DLD1 (cell line): Measurements from ENCODE around the gene BCL2L1.
"Not testable (repeated sequence)": the region's sequence is repeated elsewhere in the genome, so short reads cannot be mapped to it uniquely, and the experiment has no call there.

Source experiments
- in situ Hi-C: cut with HindIII; loops from 2 replicates; pipeline ENCODE4 v1.10.0; 2017; ENCODE audit warnings: low sequenced_read_pairs

Gene BCL2L1

GRCh38 chr20:31661625-31662371, 60.9 kb downstream of the BCL2L1 start:
- in situ Hi-C loops, result no loop called here

- in situ Hi-C loops, result no loop called here
These were observed 68.1 kb downstream of the BCL2L1 start for GRCh38 chr20:31654534-31654933.

GRCh38 chr20:31653561-31653960, 69.1 kb downstream of the BCL2L1 start:
- in situ Hi-C loops, result no loop called here

- in situ Hi-C loops, result no loop called here
These were observed 69.7 kb downstream of the BCL2L1 start for GRCh38 chr20:31652917-31653396.

- in situ Hi-C loops, result not testable (repeated sequence)
These were observed 74.6 kb downstream of the BCL2L1 start for GRCh38 chr20:31648104-31648503.

- in situ Hi-C loops, result no loop called here
These were observed 78.0 kb downstream of the BCL2L1 start for GRCh38 chr20:31644701-31645100.

- in situ Hi-C loops, result no loop called here
These were observed 79.1 kb downstream of the BCL2L1 start for GRCh38 chr20:31643522-31643921.

GRCh38 chr20:31642837-31643236, 79.8 kb downstream of the BCL2L1 start:
- in situ Hi-C loops, result no loop called here

GRCh38 chr20:31641391-31641790, 81.3 kb downstream of the BCL2L1 start:
- in situ Hi-C loops, result no loop called here

- in situ Hi-C loops, result no loop called here
These were observed 82.4 kb downstream of the BCL2L1 start for GRCh38 chr20:31640259-31640658.

- in situ Hi-C loops, result no loop called here
These were observed 83.9 kb downstream of the BCL2L1 start for GRCh38 chr20:31638816-31639215.

- in situ Hi-C loops, result no loop called here
These were observed 84.4 kb downstream of the BCL2L1 start for GRCh38 chr20:31638317-31638716.

GRCh38 chr20:31637660-31638059, 85.0 kb downstream of the BCL2L1 start, which contains the start of gene COX4I2:
Gene COX4I2, plus strand, starts transcription at chr20:31637912. Its CDS starts 1,106 bp downstream, at chr20:31639018.
- in situ Hi-C loops, result no loop called here

- in situ Hi-C loops, result no loop called here
These were observed 89.2 kb downstream of the BCL2L1 start for GRCh38 chr20:31633339-31633914.

- in situ Hi-C loops, result no loop called here
These were observed 89.9 kb downstream of the BCL2L1 start for GRCh38 chr20:31632548-31633338.

GRCh38 chr20:31630187-31630790, 92.4 kb downstream of the BCL2L1 start:
- in situ Hi-C loops, result no loop called here

- in situ Hi-C loops, result not testable (repeated sequence)
These were observed 94.6 kb downstream of the BCL2L1 start for GRCh38 chr20:31628057-31628456.

GRCh38 chr20:31626534-31626933, 96.1 kb downstream of the BCL2L1 start:
- in situ Hi-C loops, result not testable (repeated sequence)

- in situ Hi-C loops, result not testable (repeated sequence)
These were observed 99.6 kb downstream of the BCL2L1 start for GRCh38 chr20:31623123-31623505.

GRCh38 chr20:31620246-31620645, 102.4 kb downstream of the BCL2L1 start:
- in situ Hi-C loops, result no loop called here

GRCh38 chr20:31617432-31618104, 105.1 kb downstream of the BCL2L1 start:
- in situ Hi-C loops, result no loop called here
